ENCODE results near the gene ROBO1. TPM values are rescaled to one million over a fixed set of nuclear protein-coding genes. Genes with fewer than 3 reads are reported as not detected.

ROBO1 gene
- total and polyA plus RNA-seq, 2 donors (not counting 3 experiments of a cell fraction or from before 2014, with no cell fraction given), result 5.9 to 14.2 TPM

DNA sequence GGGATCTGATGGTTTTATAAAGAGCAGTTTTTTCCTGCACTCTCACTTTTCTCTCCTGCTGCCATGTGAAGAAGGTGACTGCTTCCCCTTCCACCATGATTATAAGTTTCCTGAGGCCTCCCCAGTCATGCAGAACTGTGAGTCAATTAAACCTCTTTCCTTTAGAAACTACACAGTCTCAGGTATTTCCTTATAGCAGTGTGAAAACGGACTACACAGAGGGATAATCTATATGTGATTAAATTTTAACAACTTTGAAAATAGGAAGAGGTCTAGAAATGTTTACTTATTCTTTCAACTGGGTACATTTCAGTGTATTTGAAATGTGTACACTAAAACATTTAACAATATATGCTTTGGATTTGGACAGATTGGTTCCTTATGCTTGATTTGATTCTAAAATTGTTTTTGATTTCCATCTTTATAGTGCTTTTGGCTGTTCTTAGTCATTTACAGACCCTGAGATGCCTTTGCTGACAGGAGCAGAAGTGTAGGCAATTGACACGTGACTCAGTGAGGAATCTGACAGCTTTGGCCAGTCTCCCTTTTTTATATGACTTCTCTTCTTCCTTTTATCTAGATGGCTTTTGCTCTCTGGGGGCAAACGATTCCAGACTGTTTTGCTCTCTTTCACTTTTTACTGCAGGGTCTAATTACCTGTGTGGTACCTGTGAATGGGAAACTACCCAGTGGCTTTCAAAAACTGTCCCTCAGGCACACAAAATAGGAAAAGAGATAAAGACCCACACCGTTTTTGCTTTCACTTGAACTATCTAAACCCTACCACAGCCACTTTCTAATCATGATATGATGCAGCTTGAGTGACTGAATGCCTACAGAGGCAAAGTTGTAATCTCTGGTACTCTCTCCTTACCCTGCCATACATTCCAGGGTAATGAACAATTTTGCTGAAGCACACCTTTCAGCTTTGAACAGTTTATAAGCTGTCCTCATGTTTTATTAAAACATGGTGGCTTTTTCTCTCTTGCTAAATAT, 422.6 kb downstream of the ROBO1 start:
- dilution Hi-C loops (cut with MboI; ENCODE audit: extremely low pct_ligation_motif_present, low sequenced_read_pairs), result no loop called here

More for the DNA sequence above, 422.6 kb downstream of the ROBO1 start:
- DNase-seq (ENCODE audit: low read depth, low spot score) (no peak), FAIRE-seq (no peak)
- BruUV-seq (replicated peaks), result no TSS peak
- Histone ChIP-seq H3K27me3 (ENCODE audit: control insufficient read depth in 2 of 2, insufficient read depth in 2 of 2, low read length in 2 of 2) (no peaks in the 10 kb centered on the region), H3K27ac (ENCODE audit: insufficient read depth, low read depth, low read length) (no peak overlapping the region), H2AFZ (ENCODE audit: low read depth, low read length) (no peak overlapping the region), H3K9me1 (replicated peaks; ENCODE audit: control insufficient read depth, extremely low read depth, insufficient read depth, low read length) (no peaks in the 10 kb centered on the region), H3K4me2 (ENCODE audit: insufficient read depth, low read length) (no peak overlapping the region), H3K4me3 (replicated peaks in 1 of 3; ENCODE audit: insufficient read depth in 1 of 3, low read depth in 1 of 3, low read length in 3 of 3) (no peak overlapping the region), H4K20me1 (replicated peaks; ENCODE audit: control insufficient read depth, extremely low read depth, insufficient read depth, low read length) (no peaks in the 10 kb centered on the region), H3K9ac (replicated peaks; ENCODE audit: extremely low read depth, insufficient read depth, low read length) (no peak overlapping the region), H3K9me3 (replicated peaks; ENCODE audit: control insufficient read depth, insufficient read depth, low read length) (no peaks in the 10 kb centered on the region), H3K36me3 (ENCODE audit: control insufficient read depth in 2 of 2, extremely low read depth in 1 of 2, insufficient read depth in 2 of 2, low read length in 2 of 2) (no peaks in the 10 kb centered on the region), H3K79me2 (ENCODE audit: control insufficient read depth, insufficient read depth, low read length) (no peaks in the 10 kb centered on the region), H3K4me1 (ENCODE audit: control insufficient read depth, extremely low read depth, insufficient read depth, low read length) (no peaks in the 10 kb centered on the region)
- ChIA-PET POLR2A (no interaction called here), CTCF (no interaction called here)
- intact Hi-C loops (cut with micrococcal nuclease), result no loop called here
- TF ChIP-seq GATA2 (IDR thresholded peaks at IDR 0.05; ENCODE audit: insufficient read depth, insufficient read length, low read depth, low read length), result no peak
- no peak for TF ChIP-seq POLR2AphosphoS5 (IDR thresholded peaks at IDR 0.05; ENCODE audit: insufficient read depth, low read depth, low read length)
- no peak for TF ChIP-seq EZH2 (IDR thresholded peaks at IDR 0.05; ENCODE audit: borderline replicate concordance, low read depth, low read length, severe bottlenecking)
- no peak for TF ChIP-seq FOS (IDR thresholded peaks at IDR 0.05; ENCODE audit: borderline replicate concordance, insufficient read depth, low read length)
- TF ChIP-seq JUN (IDR thresholded peaks at IDR 0.05; ENCODE audit: borderline replicate concordance, insufficient read depth, insufficient read length, low read depth), result no peak
- no peak for TF ChIP-seq MAX (IDR thresholded peaks at IDR 0.05; ENCODE audit: insufficient read depth, insufficient read length)
- TF ChIP-seq CTCF (IDR thresholded peaks at IDR 0.05; ENCODE audit: extremely low read depth in 1 of 2, insufficient read depth in 1 of 2, low read depth in 1 of 2, low read length in 2 of 2), result no peak

Measured in endothelial cell of umbilical vein (primary cell).